Neuronal stem cell (in vitro differentiated cells): ENCODE measurements around the gene CIC.

Source experiments
- DNase-seq: peaks from one replicate; pipeline ENCODE4 v3.0.0-alpha.2; 2013; ENCODE audit warnings: low spot score
- H2AFZ ChIP-seq: one replicate; pipeline ENCODE4 v1.6.1; 2013; ENCODE audit warnings: mild to moderate bottlenecking, low read length, inconsistent platforms
- H2AK5ac ChIP-seq: 2 replicates; pipeline ENCODE4 v1.6.1; 2013; ENCODE audit warnings: low read depth, mild to moderate bottlenecking, inconsistent platforms, low read length, moderate library complexity, mixed read lengths
- H2BK120ac ChIP-seq: 2 replicates; pipeline ENCODE4 v1.6.1; 2013; ENCODE audit warnings: low read depth, mild to moderate bottlenecking, inconsistent platforms, low read length, moderate library complexity, mixed read lengths
- H2BK12ac ChIP-seq: one replicate; pipeline ENCODE4 v1.6.1; 2013; ENCODE audit warnings: low read length, inconsistent platforms
- H2BK15ac ChIP-seq: 2 replicates; pipeline ENCODE4 v1.6.1; 2013; ENCODE audit warnings: mild to moderate bottlenecking, low read length, inconsistent platforms, mixed read lengths
- H2BK5ac ChIP-seq: one replicate; pipeline ENCODE4 v1.6.1; 2013; ENCODE audit warnings: inconsistent platforms, mild to moderate bottlenecking, low read length, moderate library complexity
- H3K14ac ChIP-seq: one replicate; pipeline ENCODE4 v1.6.1; 2013; ENCODE audit warnings: low read length, inconsistent platforms
- H3K18ac ChIP-seq: 2 replicates; pipeline ENCODE4 v1.6.1; 2013; ENCODE audit warnings: low read length, inconsistent platforms
- H3K23ac ChIP-seq: 2 replicates; pipeline ENCODE4 v1.6.1; 2013; ENCODE audit warnings: low read depth, mild to moderate bottlenecking, mixed read lengths, low read length, inconsistent platforms; ENCODE audit not compliant: poor library complexity
- H3K27ac ChIP-seq: replicated peaks from 3 replicates; pipeline ENCODE4 v1.5.1; 2013; ENCODE audit warnings: low read length, inconsistent platforms
- H3K27me3 ChIP-seq, 3 experiments: 2 replicates each; pipeline ENCODE4 v1.6.1; 2013; ENCODE audit warnings: low read length in 3 of 3, mild to moderate bottlenecking in 2 of 3, inconsistent platforms in 1 of 3, low read depth in 1 of 3, mixed read lengths in 1 of 3, moderate library complexity in 1 of 3; ENCODE audit not compliant: control insufficient read depth in 3 of 3, insufficient read depth in 3 of 3
- H3K36me3 ChIP-seq, 2 donors: replicated peaks in 1 of 2; 2 replicates each; pipeline ENCODE4 v1.6.1; 2013; ENCODE audit warnings: low read length in 2 of 2; ENCODE audit not compliant: control insufficient read depth in 2 of 2, insufficient read depth in 2 of 2
- H3K4ac ChIP-seq: 2 replicates; pipeline ENCODE4 v1.6.1; 2013; ENCODE audit warnings: inconsistent platforms, mild to moderate bottlenecking, low read length, moderate library complexity
- H3K4me1 ChIP-seq, 2 donors: 1 replicate in 1 of 2; 2 replicates in 1 of 2; pipeline ENCODE4 v1.6.1; 2013; ENCODE audit warnings: low read length in 2 of 2, low read depth in 1 of 2; ENCODE audit not compliant: control insufficient read depth in 2 of 2, insufficient read depth in 1 of 2
- H3K4me2 ChIP-seq: one replicate; pipeline ENCODE4 v1.6.1; 2013; ENCODE audit warnings: mild to moderate bottlenecking, low read length, inconsistent platforms; ENCODE audit not compliant: insufficient read depth, poor library complexity, severe bottlenecking
- H3K4me3 ChIP-seq, 2 donors: 2 replicates each; pipeline ENCODE4 v1.5.1; 2013; ENCODE audit warnings: low read length in 2 of 2, mild to moderate bottlenecking in 2 of 2, inconsistent platforms in 1 of 2, moderate library complexity in 1 of 2
- H3K79me1 ChIP-seq: one replicate; pipeline ENCODE4 v1.6.1; 2013; ENCODE audit warnings: low read depth, mild to moderate bottlenecking, inconsistent platforms, low read length, moderate library complexity
- H3K9ac ChIP-seq: one replicate; pipeline ENCODE4 v1.6.1; 2013; ENCODE audit warnings: mild to moderate bottlenecking, low read depth, low read length, inconsistent platforms; ENCODE audit not compliant: poor library complexity
- H3K9me3 ChIP-seq, 2 donors: replicated peaks in 1 of 2; 2 replicates each; pipeline versions ENCODE3 to v1.6.1; 2013; ENCODE audit warnings: low read length in 2 of 2, mild to moderate bottlenecking in 2 of 2, inconsistent platforms in 1 of 2, low read depth in 1 of 2, mixed read lengths in 1 of 2, moderate library complexity in 1 of 2; ENCODE audit not compliant: control insufficient read depth in 2 of 2, insufficient read depth in 1 of 2
- H4K8ac ChIP-seq: one replicate; pipeline ENCODE4 v1.6.1; 2013; ENCODE audit warnings: low read depth, mild to moderate bottlenecking, inconsistent platforms, low read length, moderate library complexity
- H4K91ac ChIP-seq: one replicate; pipeline ENCODE4 v1.6.1; 2013; ENCODE audit warnings: low read length, low read depth, mild to moderate bottlenecking, inconsistent platforms; ENCODE audit not compliant: poor library complexity
- WGBS, 2 donors: extraction: QIAGEN DNeasy Blood & Tissue Kit; methylation state at CpG; one replicate each; pipeline ENCODE4 v1.1.7; 2013; ENCODE audit warnings: missing lambda C conversion rate in 2 of 2, mixed read lengths in 1 of 2; ENCODE audit not compliant: insufficient read length in 2 of 2, insufficient replicate concordance in 1 of 2; ENCODE audit errors: extremely low coverage in 2 of 2; 5-methylcytosine and 5-hydroxymethylcytosine counted together

CIC gene

GRCh38 chr19:42267644-42268141 is 1.4 kb upstream of the CIC start:
- no peaks in the 10 kb centered on the region for H3K9me3 ChIP-seq
- no peak overlapping the region for H2AK5ac ChIP-seq
- peak overlapping the region; percentile 97 for H2BK5ac ChIP-seq
- H2BK15ac ChIP-seq: no peak overlapping the region
- H3K4me3 ChIP-seq: peak overlapping the region; percentile 65 to 81
- H3K27me3 ChIP-seq: no peaks in the 10 kb centered on the region
- H2BK120ac ChIP-seq: no peak overlapping the region
- H3K4ac ChIP-seq: no peak overlapping the region
- no peak for DNase-seq
- WGBS, 2 donors: no CpG with 5 or more reads among the region's 13 CpGs
- H2BK12ac ChIP-seq: no peak overlapping the region
- H3K14ac ChIP-seq: no peak overlapping the region
- peak overlapping the region; percentile 65 for H3K9ac ChIP-seq
- H4K91ac ChIP-seq: no peak overlapping the region
- H3K4me2 ChIP-seq: peak overlapping the region; percentile 90
- H3K36me3 ChIP-seq: peaks cover 0 to 6% of the 10 kb centered on the region in 2 donors
- no peak overlapping the region for H4K8ac ChIP-seq
- peak overlapping the region; percentile 86 for H3K18ac ChIP-seq
- no peak overlapping the region for H3K27ac ChIP-seq
- no peak overlapping the region for H3K23ac ChIP-seq
- H3K4me1 ChIP-seq: peaks cover 12 to 19% of the 10 kb centered on the region in 2 donors
- peaks cover 12% of the 10 kb centered on the region for H3K79me1 ChIP-seq
- peak overlapping the region; percentile 87 for H2AFZ ChIP-seq

GRCh38 chr19:42268142-42268703 is 829 bp upstream of the CIC start:
- peaks cover 12 to 19% of the 10 kb centered on the region in 2 donors for H3K4me1 ChIP-seq
- no peak overlapping the region for H2BK15ac ChIP-seq
- H3K23ac ChIP-seq: peak overlapping the region; percentile 87
- H3K14ac ChIP-seq: no peak overlapping the region
- no peak overlapping the region for H2BK12ac ChIP-seq
- no peak overlapping the region for H4K91ac ChIP-seq
- peak; percentile 99 for DNase-seq
- H3K79me1 ChIP-seq: peaks cover 14% of the 10 kb centered on the region
- peak overlapping the region; percentile 91 for H2AFZ ChIP-seq
- H3K36me3 ChIP-seq: peaks cover 2 to 10% of the 10 kb centered on the region in 2 donors
- peak overlapping the region; percentile 100 for H3K18ac ChIP-seq
- H3K27me3 ChIP-seq: no peaks in the 10 kb centered on the region
- H3K9ac ChIP-seq: peak overlapping the region; percentile 91
- peak overlapping the region; percentile 89 for H3K27ac ChIP-seq
- no peak overlapping the region for H2BK120ac ChIP-seq
- no peak overlapping the region for H3K4ac ChIP-seq
- H2AK5ac ChIP-seq: no peak overlapping the region
- peak overlapping the region; percentile 90 for H3K4me2 ChIP-seq
- peak overlapping the region; percentile 65 to 84 for H3K4me3 ChIP-seq
- no peaks in the 10 kb centered on the region for H3K9me3 ChIP-seq
- WGBS, 2 donors: no CpG with 5 or more reads among the region's 46 CpGs
- peak overlapping the region; percentile 97 for H2BK5ac ChIP-seq
- H4K8ac ChIP-seq: no peak overlapping the region

DNA sequence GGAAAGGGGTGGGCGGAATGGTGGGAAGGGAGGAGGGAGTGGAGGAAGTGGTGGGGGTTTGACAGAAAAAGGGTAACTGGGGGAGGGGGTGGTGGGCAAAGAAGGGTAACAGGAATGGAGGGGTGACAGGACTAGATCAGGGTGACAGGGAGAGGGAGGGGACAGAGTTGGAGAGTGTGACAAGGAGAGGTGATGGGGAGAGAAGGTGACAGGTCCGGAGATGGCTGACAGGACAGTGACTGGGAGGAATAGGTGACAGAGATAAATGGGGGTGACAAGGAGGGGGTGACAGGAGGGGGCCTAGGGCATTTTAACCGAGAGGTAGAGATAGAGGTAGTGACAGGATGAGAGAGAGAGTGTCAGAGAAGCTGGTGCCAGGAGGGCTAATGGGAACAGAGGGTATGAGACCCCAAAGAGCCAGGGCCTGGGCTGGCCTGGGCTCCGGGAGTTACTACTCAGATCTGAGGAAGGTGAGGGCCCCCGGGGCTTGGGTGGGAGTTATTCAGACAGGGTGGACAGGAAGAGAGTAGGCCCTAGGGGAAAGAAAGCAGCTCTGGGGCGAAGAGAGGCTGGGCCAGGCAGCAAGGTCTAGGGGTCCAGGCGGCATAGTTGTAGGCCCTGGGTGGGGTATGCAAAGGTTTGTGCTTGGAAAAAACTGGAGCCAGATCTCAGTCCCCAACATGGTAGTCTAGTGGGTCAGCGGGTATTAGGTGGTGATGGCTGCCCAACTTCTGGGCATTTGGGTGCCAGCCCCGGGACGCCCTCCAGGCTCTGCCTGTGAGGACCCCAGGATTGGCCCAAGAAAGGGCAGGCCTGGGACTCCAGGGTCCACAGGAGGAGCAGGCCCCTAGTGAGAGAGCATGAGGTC is 660 bp downstream of the CIC start:
- DNase-seq: no peak
- Histone ChIP-seq H3K9me3 (no peaks in the 10 kb centered on the region), H4K91ac (no peak overlapping the region), H2AFZ (no peak overlapping the region), H3K27ac (no peak overlapping the region), H3K36me3 (peaks cover 11 to 25% of the 10 kb centered on the region in 2 donors), H3K4me1 (peaks cover 12 to 19% of the 10 kb centered on the region in 2 donors), H2AK5ac (peak overlapping the region; percentile 90), H3K4me2 (peak overlapping the region; percentile 62), H2BK12ac (peak overlapping the region; percentile 41), H3K4ac (peak overlapping the region; percentile 37), H2BK5ac (peak overlapping the region; percentile 29), H3K18ac (peak overlapping the region; percentile 48), H2BK120ac (no peak overlapping the region), H3K27me3 (no peaks in the 10 kb centered on the region), H3K9ac (peak overlapping the region; percentile 81), H2BK15ac (peak overlapping the region; percentile 92), H3K23ac (no peak overlapping the region), H3K4me3 (peak overlapping the region; percentile 65 to 76), H4K8ac (no peak overlapping the region), H3K79me1 (peaks cover 20% of the 10 kb centered on the region), H3K14ac (no peak overlapping the region)
- WGBS, 2 donors: no CpG with 5 or more reads among the region's 10 CpGs
